ENCODE measurements around the gene SKI.
A peak's percentile ranks its signal among the peaks of the same experiment; 100 is the strongest.

SKI gene

DNA sequence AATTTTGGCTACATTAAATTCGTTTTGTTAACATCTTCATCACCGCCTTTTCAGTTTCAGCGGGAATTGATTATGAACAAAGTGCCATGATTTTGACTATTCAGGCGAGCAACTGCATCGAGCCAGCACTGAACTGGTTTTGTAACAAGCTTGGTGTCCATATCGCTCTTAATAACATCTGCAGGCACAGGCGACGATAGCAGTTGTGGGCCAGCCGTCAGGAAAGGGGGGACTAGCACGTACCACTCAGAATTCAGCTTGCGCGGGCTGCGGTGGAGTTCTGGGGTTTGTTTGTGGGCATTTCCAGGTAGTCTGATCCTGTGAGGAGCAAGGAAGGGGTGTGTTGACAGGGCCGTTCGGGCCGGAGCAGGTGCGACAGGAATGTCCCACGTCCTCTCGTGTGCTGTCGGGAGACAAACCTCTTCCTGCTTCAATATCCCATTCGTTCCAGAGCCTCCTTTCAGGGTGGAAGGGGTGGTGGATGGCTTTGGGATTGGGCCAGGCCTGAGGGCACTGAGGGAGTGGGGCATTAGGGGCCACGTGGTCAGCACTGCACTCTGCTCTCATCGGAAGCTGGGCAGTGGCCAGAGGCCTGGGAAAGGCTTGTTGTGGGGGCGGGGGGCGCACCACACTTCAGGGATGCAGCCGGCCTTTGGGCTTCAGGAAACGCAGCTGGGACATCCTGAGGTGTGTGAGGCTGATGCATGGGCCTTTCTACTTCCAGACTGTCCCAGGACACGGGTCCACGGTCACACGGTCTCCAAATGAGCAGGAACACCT is 39.1 kb downstream of the SKI start:
- no peak for DNase-seq

DNA sequence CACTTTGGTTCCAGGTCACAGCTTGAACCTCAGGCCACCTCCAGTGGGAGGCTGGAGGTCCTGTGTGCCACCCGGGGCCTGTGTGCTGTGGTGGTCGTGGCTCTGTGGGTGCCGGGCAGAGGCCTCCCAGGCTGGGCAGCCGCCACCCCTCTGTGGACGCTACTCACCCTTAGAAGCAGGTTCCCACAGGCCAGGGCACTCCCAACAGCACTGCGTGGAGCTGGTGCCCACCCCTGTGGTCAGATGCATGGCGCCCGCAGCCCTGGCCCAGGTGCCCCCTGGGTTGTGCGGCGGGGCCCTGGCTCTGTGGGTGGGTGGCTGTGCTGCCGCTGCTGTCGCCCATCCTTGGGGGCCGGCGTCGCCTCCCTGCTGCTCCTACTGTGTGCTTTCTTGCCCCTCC is 39.7 kb downstream of the SKI start:
- DNase-seq, result no peak

DNA sequence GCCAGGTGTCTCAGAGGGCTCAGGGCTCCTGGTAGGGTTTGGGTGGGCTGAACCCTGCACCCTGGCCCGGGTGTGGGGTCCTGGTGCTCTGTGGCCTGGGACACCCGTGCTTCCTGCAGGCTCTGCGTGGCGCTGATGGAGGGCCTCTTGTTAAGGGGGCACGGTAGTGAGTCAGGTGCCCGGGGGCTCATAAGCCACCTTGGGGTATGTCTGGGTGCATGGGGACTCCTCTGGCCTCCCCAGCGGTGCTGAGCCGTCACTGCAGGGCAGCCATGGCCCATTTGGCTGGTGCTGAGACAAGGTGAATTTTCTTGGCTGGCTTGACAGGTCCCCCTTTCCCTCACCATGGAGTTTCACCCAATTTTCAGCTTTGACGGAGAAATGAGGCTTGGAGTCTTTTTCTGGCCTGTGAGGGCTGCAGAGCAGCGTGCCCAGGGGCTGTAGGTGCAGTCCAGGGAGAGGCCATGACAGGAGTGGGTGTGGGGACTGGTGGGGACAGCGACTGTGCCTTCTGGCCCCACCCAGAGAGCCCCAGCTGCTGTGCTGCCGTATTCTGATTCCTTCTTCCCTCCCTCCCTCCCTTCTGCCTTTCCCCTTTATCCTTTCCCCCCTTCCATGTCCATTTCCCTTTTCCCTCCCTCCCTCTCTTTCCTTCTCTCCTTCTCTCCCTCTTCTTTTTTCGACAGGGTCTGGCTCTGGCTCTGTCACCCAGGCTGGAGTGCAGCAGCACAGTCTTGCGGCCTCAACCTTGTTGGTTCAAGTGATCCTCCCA is 40.4 kb downstream of the SKI start:
- no peak for DNase-seq

DNA sequence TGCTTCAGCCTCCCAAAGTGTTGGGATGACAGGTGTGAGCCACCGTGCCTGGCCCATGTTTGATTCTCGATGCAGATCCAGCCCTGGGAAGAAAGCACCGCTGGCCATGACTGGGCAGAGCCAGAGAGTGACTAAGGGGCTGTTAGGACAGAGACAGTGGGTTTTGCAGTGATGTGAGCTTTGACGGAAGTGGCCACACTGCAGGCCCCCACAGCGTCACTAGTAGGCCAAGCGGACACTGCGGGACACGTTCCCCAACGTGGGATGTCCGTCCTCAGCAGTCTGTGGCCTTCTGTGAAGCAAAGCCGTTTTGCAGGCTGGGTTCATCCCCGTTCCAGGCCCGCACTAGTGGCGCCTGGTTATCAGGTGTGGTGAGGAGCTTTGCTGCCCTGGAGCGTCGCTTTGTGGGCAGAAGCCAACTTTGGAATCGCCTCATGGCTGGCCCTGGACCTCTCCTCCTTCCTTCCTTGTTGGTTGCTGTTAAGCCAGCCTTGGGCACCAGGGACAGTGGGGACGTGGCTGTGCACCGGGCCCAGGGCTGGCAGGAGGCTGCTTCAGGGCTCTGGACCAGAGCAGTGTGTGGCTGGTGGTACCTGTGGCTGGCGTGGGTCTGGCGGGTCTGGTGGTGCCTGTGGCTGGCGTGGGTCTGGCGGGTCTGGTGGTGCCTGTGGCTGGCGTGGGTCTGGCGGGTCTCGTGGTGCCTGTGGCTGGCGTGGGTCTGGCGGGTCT is 41.2 kb downstream of the SKI start:
- no peak for DNase-seq

DNA sequence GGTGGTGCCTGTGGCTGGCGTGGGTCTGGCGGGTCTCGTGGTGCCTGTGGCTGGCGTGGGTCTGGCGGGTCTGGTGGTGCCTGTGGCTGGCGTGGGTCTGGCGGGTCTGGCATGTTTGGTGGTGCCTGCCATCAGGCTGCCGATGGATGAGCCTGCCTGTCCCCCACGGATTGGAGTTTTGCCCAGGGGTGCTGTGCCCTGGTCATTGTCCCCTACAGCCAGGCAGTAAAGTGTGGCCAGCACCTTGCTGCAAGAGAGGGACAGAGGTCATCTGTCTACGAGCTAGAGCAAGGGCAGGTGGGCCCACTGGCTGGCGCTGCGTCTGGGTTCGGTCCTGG is 41.8 kb downstream of the SKI start:
- DNase-seq, result no peak

DNA sequence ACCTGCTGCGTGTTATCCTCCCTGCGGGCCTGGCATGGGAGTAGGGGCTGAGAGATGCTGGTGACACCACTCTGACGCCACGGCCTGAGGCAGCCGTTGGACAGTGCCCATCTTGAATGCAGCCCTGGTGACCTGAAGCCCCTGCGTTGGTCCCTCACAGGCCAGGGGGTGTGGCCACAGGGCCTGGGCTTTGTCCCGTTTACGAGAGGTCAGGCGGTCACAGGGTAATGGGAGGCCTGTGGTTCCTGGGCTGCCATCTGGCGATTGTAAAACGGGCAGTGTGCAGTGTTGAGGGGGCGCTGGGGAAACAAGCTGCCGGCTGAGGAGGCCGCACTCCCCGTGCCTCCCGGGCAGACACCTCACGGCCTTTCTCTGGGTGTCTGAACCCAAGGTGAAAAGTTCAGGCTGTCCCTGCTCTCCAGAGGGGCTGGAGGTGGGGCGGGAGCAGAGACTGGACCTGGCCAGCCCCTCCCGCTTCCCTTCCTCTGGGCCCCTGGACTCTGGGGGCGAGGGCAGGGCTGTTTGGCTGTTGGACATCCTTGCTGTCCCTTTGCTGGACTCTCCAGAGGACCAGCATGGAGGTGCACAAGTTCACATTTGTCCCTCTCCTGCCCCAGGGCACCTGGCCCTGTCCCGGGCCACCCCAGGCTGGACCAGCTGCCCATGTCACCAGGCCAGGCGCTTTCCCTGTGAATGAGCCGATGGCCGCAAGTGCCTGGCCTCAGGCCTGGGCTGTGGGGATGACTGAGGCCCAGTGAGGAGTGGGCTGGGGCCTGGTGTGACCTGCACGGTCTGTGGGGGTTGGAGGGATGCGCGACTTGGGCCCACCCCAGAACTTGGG is 42.4 kb downstream of the SKI start:
- no peak for DNase-seq

DNA sequence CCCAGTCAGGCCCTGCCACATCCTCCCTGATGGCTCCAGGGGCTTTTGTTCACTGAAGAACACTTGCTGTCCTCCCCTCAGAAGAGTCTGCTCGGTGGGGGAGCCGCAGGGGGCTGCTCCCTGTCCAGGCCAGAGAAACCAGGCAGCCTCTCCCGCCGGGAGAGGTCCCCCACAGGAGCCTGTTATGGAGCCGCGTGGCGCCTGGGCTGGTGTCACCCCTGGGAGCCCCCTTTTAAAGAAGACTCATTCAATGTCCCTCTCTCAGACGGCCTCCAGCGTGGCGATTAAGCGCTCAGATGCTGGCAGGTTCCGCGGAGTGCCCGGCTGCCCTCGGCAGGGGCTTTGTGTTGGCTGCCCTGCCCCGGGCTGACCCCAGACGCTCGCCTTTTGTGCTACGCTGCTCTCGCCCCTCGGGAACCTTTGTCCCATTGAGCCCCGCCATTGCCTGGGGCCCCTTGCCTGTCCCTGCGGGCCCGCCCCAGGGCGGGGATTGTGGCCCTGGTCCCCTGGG is 43.1 kb downstream of the SKI start:
- no peak for DNase-seq

DNA sequence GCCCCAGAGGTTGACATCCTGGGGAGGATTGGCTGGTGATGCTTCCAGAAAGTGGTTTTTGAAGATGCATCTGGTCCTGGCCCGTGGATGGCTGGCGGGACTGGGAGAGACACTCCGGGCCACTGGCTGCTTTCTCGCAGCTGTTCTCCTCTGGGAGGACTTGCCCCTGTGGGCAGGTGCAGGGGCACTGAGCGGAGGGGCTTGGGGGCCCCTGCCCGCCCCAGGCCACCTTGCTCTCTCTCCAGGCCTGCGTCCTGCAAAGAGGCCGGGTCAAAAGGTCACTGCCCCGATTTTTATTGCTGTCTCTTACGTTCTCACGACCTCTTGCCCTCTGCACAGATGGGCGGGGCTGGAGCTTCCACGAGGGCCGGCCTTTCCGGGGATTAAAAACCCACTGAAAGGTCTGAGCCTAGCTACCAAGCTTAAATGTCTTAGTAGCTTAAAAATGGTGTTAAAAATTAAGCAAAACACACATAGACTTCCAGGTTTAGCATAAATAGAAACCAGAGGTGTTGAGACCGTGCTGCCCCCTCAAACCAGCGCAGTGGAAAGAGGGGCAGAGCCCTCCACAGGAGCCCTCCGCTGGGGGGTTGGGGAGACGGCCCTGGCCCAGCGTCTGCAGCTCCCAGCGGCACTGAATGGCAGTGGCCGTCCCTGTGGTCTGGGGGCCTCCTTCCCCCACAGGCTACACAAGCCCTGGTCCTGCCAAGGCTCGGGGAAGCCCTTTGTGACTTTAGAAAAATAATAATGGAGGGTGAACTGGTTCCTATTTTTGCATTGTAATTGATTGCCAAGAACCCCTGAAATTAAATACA is 43.9 kb downstream of the SKI start:
- DNase-seq, result no peak

DNA sequence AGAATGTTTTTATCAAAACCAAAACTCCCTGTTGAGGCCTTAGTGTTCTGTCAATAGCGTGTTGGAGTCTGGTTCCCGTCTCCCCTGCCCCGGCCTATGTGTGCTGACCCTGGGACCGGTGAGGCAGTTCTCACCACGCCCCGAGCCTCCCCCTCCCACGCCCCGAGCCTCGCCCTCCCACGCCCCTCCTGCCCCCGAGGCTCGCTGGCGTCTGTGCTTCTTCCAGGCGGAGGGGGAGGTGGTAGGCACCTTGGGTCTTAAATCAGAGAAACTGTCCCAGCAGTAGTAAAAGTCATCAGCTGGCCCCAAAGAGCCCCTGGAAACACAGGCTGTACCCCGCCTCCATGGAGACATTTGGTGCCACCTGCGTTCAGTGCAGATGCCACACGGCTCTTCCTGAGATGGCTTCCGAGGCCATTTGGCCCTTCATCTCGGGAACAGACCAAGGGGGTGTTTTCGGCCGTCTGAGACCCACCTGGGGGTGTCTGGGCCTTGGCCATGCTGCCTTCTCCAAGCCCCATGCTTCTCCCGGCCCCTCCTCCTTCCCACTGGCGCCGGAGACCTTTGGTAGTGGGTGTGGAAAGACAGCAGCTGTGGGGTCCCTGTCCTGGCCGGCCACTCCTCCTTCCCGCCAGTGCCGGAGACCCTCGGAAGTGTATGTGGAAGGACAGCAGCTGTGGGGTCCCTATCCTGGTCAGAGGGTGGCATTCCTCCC is 44.7 kb downstream of the SKI start:
- no peak for DNase-seq

DNA sequence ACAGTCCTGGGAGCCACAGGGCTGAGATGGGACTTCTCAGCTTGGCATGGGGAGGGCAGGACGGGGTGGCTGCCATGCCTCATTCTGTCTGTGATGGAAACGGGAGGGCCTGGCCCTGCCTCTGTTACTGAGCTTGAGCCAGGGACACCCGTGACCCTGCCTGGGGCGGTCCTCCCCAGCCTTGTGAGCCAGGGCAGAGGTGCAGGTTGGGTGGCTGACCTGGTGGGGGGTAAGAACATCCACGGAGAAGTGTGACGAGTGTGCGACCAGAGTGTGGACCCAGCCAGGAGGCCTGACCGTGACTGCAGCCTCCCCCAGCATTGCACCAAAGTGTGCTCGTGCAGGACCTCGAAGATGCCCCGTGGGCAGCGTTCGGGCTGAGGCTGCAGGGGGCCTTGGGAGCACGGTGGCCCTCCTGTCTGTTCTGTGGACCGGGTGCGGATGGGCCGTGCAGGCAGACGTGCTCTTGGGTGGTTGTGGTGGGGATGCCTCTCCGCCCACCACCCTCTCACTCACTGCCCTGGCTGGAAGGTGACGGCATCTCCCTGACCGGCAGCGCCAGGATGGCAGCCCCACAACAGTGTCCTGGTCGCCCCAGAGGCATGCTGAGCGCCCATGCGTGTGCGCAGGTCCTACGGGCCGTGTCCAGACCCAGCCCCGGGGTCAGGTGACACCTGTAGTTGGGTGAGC is 45.4 kb downstream of the SKI start:
- DNase-seq, result no peak

DNA sequence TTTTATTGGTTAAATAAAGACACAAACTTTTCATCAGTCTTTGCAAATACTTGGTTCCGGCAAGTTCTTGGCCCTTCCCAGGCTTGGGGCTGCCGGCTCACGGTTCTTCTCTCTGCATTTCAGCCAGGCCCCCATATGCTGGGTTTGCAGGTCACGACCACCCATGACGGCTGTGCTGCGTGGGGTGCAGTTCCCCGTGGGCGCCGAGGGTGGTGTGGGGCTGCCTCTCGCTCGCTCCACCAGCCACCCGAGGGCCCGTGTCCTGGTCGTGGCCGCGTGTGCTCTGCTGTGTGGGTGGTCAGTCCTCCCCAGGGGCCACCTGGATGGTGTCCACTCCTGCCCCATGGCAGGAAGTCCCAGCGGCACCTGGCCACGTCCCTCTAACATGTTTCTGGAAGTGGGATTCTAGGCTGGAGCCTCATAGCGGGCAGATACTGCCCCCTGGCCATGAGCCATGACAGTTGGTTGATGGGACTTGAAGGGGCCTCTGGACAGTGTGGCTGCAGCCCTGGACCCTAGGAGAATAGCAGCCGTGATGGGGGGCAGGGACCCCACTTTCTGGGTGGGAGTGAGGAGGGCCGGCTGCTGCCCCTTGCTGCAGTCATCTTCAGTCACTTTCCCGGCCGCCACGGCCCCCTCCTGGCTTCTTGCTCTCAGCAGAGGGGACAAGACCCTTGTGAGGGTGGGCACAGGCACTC is 46.3 kb downstream of the SKI start:
- DNase-seq, result no peak

DNA sequence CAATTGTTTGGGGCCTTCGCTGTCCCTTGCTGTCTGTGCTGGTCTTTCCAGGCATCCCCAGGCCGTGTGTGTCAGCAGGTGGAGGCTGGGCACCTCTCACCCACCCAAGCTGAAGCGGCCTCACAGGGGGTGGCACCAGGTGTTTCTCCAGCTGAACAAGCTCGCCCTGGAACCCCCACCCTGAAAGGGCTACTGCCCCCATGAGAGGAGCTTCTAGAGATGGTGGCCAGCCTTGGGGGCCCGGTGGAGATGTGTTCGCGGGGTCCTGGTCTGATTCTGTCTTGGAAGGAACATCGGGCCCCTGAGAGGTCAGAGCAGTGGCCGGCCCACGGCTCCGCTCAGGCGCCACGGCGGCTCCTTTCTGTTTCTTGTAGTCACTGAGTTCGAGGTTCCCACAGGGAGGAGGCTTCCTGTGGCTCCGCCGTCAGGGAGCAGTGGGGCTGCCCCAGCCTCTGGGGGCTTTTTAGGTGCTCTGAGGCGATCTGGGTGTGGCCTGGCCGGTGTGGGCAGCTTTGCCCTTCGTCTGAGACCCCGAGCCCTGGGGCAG is 46.9 kb downstream of the SKI start:
- no peak for DNase-seq

DNA sequence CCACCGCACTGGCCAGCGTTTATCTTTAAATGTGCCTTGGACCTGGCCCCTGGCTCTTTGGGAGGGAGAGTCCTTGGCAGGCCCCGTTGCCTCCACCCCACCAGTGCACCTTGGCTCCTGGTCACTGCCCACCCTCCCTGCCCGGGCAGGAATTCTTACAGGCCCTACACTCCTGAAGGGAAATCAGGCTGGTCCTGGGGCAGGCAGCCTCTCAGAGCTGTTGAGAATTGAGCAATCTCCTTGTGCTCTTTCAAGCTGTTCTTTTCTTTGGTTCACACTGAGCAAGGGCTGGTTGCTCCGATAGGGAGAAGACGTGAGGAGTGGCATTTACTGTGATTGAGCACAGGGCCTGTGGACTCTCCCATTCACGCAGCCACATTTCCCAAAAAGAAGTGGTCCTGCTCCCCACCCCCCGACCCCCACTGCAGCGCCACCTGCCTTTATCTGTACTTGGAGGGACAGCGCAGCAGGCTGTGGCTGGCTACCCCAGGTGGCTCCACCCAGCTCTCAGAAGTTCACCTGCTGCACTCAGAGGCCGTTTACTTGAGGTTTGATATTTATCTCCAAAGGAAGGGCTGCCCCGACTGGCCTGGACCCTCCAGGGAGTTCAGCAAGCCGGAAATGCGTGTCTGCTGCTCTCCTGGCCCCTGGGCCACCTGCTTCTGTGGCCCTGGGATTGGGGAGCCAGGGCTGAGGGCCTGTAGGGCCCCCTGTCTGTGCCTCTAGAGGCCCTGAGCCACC is 47.8 kb downstream of the SKI start:
- DNase-seq, result peak; percentile 51

DNA sequence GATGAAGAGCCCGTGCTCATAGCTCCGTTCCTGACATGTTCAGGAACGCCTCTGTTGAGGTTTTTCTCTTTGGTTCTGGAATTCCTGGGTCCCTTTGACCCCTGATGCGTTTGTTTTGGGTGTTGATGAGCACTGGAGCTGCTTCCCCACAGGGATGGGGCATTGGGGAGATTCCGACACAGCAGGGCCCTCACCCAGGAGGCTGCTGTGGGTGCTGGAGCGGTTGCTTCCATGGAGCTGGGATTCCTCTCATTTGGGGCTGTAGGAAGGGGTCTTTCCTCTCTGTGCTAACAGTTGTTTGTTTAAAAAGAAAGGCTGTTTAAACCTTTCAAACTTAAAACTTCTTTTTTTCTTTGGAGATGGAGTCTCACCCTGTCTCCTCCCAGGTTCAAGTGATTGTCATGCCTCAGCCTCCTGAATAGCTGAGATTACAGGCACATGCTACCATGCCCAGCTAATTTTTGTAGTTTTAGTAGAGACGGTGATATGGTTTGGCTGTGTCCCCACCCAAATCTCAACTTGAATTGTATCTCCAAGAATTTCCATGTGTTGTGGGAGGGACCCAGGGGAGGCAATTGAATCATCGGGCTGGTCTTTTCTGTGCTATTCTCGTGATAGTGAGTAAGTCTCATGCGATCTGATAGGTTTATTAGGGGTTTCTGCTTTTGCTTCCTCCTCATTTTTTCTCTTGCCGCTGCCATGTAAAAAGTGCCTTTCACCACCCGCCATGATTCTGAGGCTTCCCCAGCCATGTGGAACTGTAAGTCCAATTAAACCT is 48.9 kb downstream of the SKI start:
- no peak for DNase-seq

DNA sequence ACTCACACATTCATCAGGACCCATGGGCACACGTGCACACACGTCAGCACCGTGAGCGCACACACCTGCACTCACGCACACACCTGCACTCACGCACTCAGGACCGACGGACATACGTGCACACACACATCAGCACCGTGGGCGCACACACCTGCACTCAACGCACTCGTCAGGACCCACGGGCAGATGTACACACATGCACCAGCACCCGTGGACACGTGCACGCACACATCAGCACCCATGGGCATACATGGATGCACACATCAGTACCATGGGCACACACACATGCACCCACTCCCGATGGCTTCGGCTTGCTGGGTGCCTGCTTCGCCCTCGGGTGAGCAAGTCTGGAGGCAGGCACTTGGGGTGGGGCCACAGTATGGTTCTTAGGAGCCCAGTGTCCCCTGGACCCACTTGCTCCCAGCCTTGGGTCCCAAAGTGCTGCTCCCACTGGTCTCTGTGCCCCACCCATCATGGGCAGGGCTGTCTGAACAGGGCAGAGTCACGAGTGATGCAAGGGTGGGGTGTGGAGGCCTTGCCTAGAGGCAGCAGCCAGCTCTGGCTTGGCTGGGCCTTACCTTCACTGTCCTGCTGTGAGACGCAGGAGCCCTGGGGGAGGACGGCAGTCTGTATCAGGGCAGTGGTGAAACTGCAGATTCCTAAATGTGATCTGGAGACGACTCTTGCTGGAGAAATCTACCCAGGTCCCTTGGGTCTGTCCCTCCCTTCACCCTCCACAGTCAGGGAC is 49.8 kb downstream of the SKI start:
- DNase-seq, result no peak

DNA sequence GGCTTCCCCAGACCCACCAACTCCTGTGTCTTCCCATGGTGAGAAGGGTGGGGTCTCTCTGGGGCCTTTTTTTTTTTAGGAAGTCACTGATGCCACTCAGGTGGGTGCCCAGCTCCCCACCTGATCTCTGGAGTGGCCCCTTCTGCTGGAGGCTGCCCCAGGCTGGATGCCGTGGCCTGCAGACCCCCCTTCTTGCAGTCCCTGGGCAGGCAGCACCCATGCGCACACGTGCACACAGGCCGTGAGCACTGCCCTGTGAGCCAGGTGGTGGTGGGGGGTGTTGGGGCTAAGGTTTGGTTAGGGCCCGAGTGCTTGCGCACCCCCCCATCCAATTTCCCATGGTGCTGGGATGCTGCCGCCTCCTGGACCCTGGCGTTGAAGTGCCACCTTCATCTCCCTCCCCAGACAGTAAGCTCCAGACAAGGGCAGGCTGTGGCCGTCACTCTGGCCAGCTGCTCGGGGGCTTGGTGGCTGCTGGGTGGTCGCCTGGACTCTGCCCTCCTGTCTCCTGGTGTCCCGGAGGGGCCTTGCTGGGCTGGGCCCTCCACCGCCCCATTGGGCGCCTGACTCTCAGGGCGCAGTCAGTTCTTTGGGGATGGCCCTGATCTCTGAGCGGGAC is 50.6 kb downstream of the SKI start:
- DNase-seq, result no peak

DNA sequence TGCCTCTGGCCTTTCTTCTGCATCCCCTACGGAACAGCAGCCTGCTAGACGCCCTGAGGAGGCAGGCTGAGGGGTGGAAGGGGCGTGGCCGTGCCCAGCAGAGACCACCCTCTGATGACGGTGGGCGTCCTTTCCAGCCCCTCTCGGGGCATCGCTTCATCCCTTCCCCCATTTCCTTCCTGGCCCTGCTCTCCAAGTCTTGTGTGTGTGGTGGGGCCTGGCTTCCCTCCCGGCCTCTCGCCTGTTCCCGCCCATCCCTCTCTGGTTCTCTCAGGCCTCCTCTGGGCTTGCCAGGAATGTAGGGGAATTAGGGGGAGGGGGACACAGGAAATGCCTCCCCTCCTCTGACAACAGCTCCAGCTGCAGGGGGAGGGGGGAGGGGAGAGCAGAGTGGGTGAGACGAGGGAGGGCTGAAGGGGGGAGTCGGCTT is 51.1 kb downstream of the SKI start:
- no peak for DNase-seq
